Stimulated activated CD4-positive, alpha-beta T cell treated with anti-CD3 and anti-CD28 coated beads, Interleukin-12 subunit alpha, Interleukin-12 subunit beta, amount 100 ng/mL, for 48 hours (primary cell): ENCODE measurements around the gene DLGAP1.

ENCODE experiments used
- DNase-seq, 3 donors: peaks; one replicate each; pipeline ENCODE4 v3.0.0-alpha.2; 2020; ENCODE audit warnings: low read depth in 2 of 3, low spot score in 1 of 3

DLGAP1 gene

GRCh38 chr18:3872641-3873040 lies 582.5 kb downstream of the DLGAP1 start:
- no peak for DNase-seq

- DNase-seq, result no peak
Observed at GRCh38 chr18:3871687-3872086, 583.4 kb downstream of the DLGAP1 start.

- no peak for DNase-seq
Observed at GRCh38 chr18:3870914-3871313, 584.2 kb downstream of the DLGAP1 start.

- no peak for DNase-seq
Observed at GRCh38 chr18:3869848-3870247, 585.3 kb downstream of the DLGAP1 start.

GRCh38 chr18:3867864-3868311 lies 587.2 kb downstream of the DLGAP1 start:
- DNase-seq, result no peak

- DNase-seq, result no peak
Observed at GRCh38 chr18:3867236-3867635, 587.9 kb downstream of the DLGAP1 start.

GRCh38 chr18:3864669-3865298 lies 590.3 kb downstream of the DLGAP1 start:
- no peak for DNase-seq

- no peak for DNase-seq
Observed at GRCh38 chr18:3863593-3863992, 591.5 kb downstream of the DLGAP1 start.

GRCh38 chr18:3863006-3863405 lies 592.1 kb downstream of the DLGAP1 start:
- no peak for DNase-seq

GRCh38 chr18:3861495-3861894 lies 593.6 kb downstream of the DLGAP1 start:
- DNase-seq, result no peak

GRCh38 chr18:3857544-3857943 lies 597.6 kb downstream of the DLGAP1 start:
- no peak for DNase-seq

- DNase-seq, result no peak
Observed at GRCh38 chr18:3855966-3856365, 599.1 kb downstream of the DLGAP1 start.

GRCh38 chr18:3852321-3852720 lies 602.8 kb downstream of the DLGAP1 start:
- no peak for DNase-seq

GRCh38 chr18:3851159-3851558 lies 603.9 kb downstream of the DLGAP1 start:
- no peak for DNase-seq

- DNase-seq, result no peak
Observed at GRCh38 chr18:3848316-3848715, 606.8 kb downstream of the DLGAP1 start.

GRCh38 chr18:3845161-3845560 lies 609.9 kb downstream of the DLGAP1 start:
- DNase-seq, result no peak

GRCh38 chr18:3842844-3843243 lies 612.3 kb downstream of the DLGAP1 start:
- no peak for DNase-seq

- no peak for DNase-seq
Observed at GRCh38 chr18:3840766-3841165, 614.3 kb downstream of the DLGAP1 start.

- DNase-seq, result no peak
Observed at GRCh38 chr18:3839581-3839981, 615.5 kb downstream of the DLGAP1 start.

GRCh38 chr18:3836483-3837335 lies 618.4 kb downstream of the DLGAP1 start:
- DNase-seq, result no peak

- DNase-seq, result no peak
Observed at GRCh38 chr18:3832025-3832638, 623.0 kb downstream of the DLGAP1 start.

GRCh38 chr18:3830604-3831003 lies 624.5 kb downstream of the DLGAP1 start:
- no peak for DNase-seq
